K562 (cell line): ENCODE measurements around the gene TUBA1B. TPM values are rescaled to one million over a fixed set of nuclear protein-coding genes. Genes with fewer than 3 reads are reported as not detected.

Experiments
- ATF1 ChIP-seq, 2 experiments: fragments of 450-650 bp in 1 of 2; IDR thresholded peaks; 2 replicates each; pipeline ENCODE4 v1.6.1; 2016; ENCODE audit warnings: missing compliant biosample characterization in 1 of 2, missing genetic modification characterization in 1 of 2
- ETS1 ChIP-seq: conservative IDR thresholded peaks from 2 replicates; pipeline ENCODE4 v1.6.1; 2011; ENCODE audit warnings: low read depth, mild to moderate bottlenecking, low read length; ENCODE audit not compliant: control insufficient read depth
- GMEB1 ChIP-seq: fragments of 250-450 bp; sonication (Bioruptor Pico); IDR thresholded peaks from 2 replicates; pipeline ENCODE4 v1.4.0; 2020; ENCODE audit warnings: mild to moderate bottlenecking
- MAX ChIP-seq: sonication (generic); formaldehyde crosslinking; IDR thresholded peaks from 2 replicates; pipeline ENCODE4 v1.9.0; 2022; ENCODE audit warnings: mild to moderate bottlenecking, missing genetic modification reagents
- NFRKB ChIP-seq: fragments of 450-650 bp; IDR thresholded peaks from 2 replicates; pipeline ENCODE4 v1.6.1; 2016; ENCODE audit warnings: low read depth
- PHB2 ChIP-seq: fragments of 450-650 bp; IDR thresholded peaks from 2 replicates; pipeline ENCODE4 v1.6.1; 2017; ENCODE audit warnings: low read depth
- RBFOX2 ChIP-seq: fragments of 200-400 bp; formaldehyde crosslinking; IDR thresholded peaks from 2 replicates; pipeline ENCODE4 v1.6.1; 2017; ENCODE audit warnings: low read depth, mild to moderate bottlenecking, low read length, moderate library complexity
- XRCC4 ChIP-seq: IDR thresholded peaks from one replicate; pipeline ENCODE4 v1.6.1; 2011; ENCODE audit not compliant: insufficient read depth, insufficient read length; ENCODE audit errors: extremely low read depth
- ZNF512 ChIP-seq: IDR thresholded peaks from 2 replicates; pipeline ENCODE4 v1.6.1; 2016; ENCODE audit warnings: missing genetic modification characterization, missing compliant biosample characterization
- ZNF778 ChIP-seq: fragments of 450-650 bp; formaldehyde crosslinking; IDR thresholded peaks from 2 replicates; pipeline ENCODE4 v1.4.0; 2020; ENCODE audit warnings: mild to moderate bottlenecking, moderate library complexity
- polyA plus RNA-seq, 8 experiments: library from polyadenylated mRNA; depleted of rRNA in 4 of 8; stranded (reverse) in 5 of 8; unstranded in 3 of 8; fragments of >200 nt; fragmentation: Nextera tagmentation in 2 of 8; fragmentation: Illumina TruSeq in 1 of 8; extraction: Ambion mirVana in 2 of 8; extraction: Trizol in 1 of 8; gene quantifications; 2 replicates each; pipeline versions ENCODE4 v1.2.1 to v1.2.3, GENCODE V29; 2011 to 2014; ENCODE audit warnings: inconsistent platforms in 1 of 8, missing spikeins in 1 of 8
- total RNA-seq, 7 experiments: library from RNA; depleted of rRNA in 6 of 7; stranded (reverse); fragments of >200 nt in 6 of 7; fragmentation: Illumina TruSeq in 2 of 7; extraction: Trizol in 2 of 7; gene quantifications; 2 replicates each; pipeline versions ENCODE4 v1.2.1 to v1.2.3, GENCODE V29; 2011 to 2021; ENCODE audit warnings: low replicate concordance in 1 of 7
- TF ChIP-seq, protein P1 (sequence below), 2 experiments: fragments of 450-650 bp; conservative IDR thresholded peaks; 2 replicates each; pipeline ENCODE4 v1.6.1; 2017; ENCODE audit warnings: mild to moderate bottlenecking in 2 of 2, moderate library complexity in 2 of 2
- TF ChIP-seq, protein P2 (sequence below): fragments of 450-650 bp; formaldehyde crosslinking; IDR thresholded peaks from 2 replicates; pipeline ENCODE4 v1.4.0; 2020; ENCODE audit warnings: mild to moderate bottlenecking

TUBA1B gene
- total and polyA plus RNA-seq, 9 of the 15 experiments (the other 6 are each of a cell fraction or from before 2014, with no cell fraction given) = 2,189 to 4,624 (median 2,628) TPM

DNA sequence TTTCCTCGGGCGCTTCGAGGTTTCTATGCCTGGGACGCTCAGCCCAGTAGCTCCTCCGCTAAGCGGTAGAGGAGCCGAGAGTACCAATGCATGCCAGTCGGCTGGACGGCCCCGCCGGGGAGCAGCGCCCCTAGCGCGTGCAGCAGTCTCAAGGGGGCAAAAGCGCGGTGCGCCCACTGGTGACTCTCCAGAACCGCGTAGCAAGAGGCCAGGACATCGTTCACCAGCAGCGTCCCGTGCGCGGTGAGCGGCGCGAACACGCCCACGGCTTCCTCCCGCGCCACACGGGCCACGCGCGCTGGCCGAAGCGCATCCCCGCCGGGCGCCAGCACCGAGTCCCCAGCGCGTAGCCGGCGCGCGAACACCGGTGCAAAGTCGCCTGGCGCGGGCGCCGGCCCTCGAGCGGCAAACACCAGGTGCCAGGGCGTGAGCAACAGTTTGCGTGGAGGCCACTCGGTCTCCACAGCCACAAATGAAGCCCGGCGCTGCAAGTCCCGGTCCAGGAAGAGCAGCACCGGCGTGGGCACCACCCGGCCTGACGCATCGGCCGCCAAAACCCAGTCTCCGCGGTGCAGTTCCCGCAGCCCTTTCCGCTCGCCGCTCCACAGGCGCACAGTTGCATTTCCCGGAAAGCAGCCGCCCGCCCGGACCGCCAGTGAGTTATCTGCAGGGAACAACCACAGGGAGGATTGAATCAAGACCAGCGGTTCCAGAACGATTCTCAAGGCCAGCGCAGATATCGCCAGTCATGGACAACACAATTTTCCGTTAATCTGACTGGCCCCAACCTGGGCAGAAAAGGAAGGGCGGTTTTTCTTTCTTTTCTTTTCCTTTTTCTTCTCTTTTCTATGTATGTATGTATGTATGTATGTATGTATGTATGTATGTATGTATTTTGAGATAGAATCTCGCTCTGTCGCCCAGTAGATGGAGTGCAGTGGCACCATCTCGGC lies 41.1 kb downstream of the TUBA1B start (continued):
- TF ChIP-seq GMEB1 (no peak), ZNF778 (CRISPR knock-in tag) (no peak), MAX (CRISPR knock-in tag) (peak; percentile 69), NFRKB (no peak), ATF1 (CRISPR knock-in tag; IDR thresholded peaks at IDR 0.05) (no peak), ATF1 (tag; IDR thresholded peaks at IDR 0.05) (peak; percentile 57), ETS1 (no peak), ZNF512 (no peak), PHB2 (no peak), RBFOX2 (peak; percentile 77), XRCC4 (no peak)
- TF ChIP-seq, protein P1, sequence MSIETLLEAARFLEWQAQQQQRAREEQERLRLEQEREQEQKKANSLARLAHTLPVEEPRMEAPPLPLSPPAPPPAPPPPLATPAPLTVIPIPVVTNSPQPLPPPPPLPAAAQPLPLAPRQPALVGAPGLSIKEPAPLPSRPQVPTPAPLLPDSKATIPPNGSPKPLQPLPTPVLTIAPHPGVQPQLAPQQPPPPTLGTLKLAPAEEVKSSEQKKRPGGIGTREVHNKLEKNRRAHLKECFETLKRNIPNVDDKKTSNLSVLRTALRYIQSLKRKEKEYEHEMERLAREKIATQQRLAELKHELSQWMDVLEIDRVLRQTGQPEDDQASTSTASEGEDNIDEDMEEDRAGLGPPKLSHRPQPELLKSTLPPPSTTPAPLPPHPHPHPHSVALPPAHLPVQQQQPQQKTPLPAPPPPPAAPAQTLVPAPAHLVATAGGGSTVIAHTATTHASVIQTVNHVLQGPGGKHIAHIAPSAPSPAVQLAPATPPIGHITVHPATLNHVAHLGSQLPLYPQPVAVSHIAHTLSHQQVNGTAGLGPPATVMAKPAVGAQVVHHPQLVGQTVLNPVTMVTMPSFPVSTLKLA (conservative IDR thresholded peaks at IDR 0.05) = peak in 1 of 2 experiments; percentile 65; a peak in 1 of 4 replicates
- TF ChIP-seq, protein P2, sequence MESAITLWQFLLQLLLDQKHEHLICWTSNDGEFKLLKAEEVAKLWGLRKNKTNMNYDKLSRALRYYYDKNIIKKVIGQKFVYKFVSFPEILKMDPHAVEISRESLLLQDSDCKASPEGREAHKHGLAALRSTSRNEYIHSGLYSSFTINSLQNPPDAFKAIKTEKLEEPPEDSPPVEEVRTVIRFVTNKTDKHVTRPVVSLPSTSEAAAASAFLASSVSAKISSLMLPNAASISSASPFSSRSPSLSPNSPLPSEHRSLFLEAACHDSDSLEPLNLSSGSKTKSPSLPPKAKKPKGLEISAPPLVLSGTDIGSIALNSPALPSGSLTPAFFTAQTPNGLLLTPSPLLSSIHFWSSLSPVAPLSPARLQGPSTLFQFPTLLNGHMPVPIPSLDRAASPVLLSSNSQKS (CRISPR knock-in tag) = no peak
